Adrenal gland (tissue), 12 donors: Measurements from ENCODE around the gene RNU6-7. TPM values are rescaled to one million over a fixed set of nuclear protein-coding genes. Genes with fewer than 3 reads are reported as not detected.

ENCODE experiments used
- DNase-seq, 7 donors: peaks; one replicate each; pipeline ENCODE4 v3.0.0-alpha.2; 2019 to 2020
- H3K27ac ChIP-seq, 5 donors: fragments of 200-600 bp; sonication (generic) in 4 of 5; 1 replicate in 3 of 5; 2 replicates in 2 of 5; pipeline versions ENCODE4 v1.5.1 to v1.8.0; 2016 to 2020; ENCODE audit warnings: mild to moderate bottlenecking in 1 of 5
- H3K27me3 ChIP-seq: fragments of 200-600 bp; 2 replicates; pipeline ENCODE4 v1.8.0; 2021
- H3K36me3 ChIP-seq, 2 donors: fragments of 200-600 bp; replicated peaks in 1 of 2; 1 replicate in 1 of 2; 2 replicates in 1 of 2; pipeline versions ENCODE4 v1.5.1 to v1.8.0; 2018 to 2022
- H3K4me1 ChIP-seq, 2 donors: fragments of 200-600 bp; replicated peaks in 1 of 2; 1 replicate in 1 of 2; 2 replicates in 1 of 2; pipeline versions ENCODE4 v1.5.1 to v1.8.0; 2018 to 2021
- H3K4me3 ChIP-seq, 4 donors: fragments of 200-600 bp; sonication (generic) in 3 of 4; one replicate each; pipeline ENCODE4 v1.5.1; 2016 to 2018
- H3K9me3 ChIP-seq, 3 donors: fragments of 200-600 bp; sonication (generic) in 1 of 3; replicated peaks in 1 of 3; 1 replicate in 2 of 3; 2 replicates in 1 of 3; pipeline versions ENCODE4 v1.5.1 to v1.8.0; 2016 to 2021
- POLR2A ChIP-seq, 2 donors: fragments of 450-650 bp; IDR thresholded peaks; one replicate each; pipeline ENCODE4 v1.6.1; 2017; ENCODE audit warnings: antibody characterized with exemption in 2 of 2, mild to moderate bottlenecking in 2 of 2, moderate library complexity in 1 of 2
- WGBS, 4 donors: extraction: QIAGEN DNeasy Blood & Tissue Kit in 2 of 4; methylation state at CpG; one replicate each; pipeline versions ENCODE4 v1.1.5 to v1.1.7; 2013 to 2017; 5-methylcytosine and 5-hydroxymethylcytosine counted together
- intact Hi-C, 2 donors: fragments of 100-400 bp; cut with DNase I; formaldehyde crosslinking; loops; one replicate each; pipeline versions ENCODE4 v1.14.1 to v1.15.0; 2022 to 2023
- polyA plus RNA-seq, 3 donors: library from polyadenylated mRNA; stranded (reverse); fragments of 200-250 nt in 2 of 3; fragments of 350-450 nt in 1 of 3; fragmentation: Illumina TruSeq in 1 of 3; extraction: RNeasy Lipid Tissue Mini Kit (QIAGEN cat#74804) in 1 of 3; gene quantifications; one replicate each; pipeline ENCODE4 v1.2.3, GENCODE V29; 2013 to 2014
- total RNA-seq, 9 donors: library from RNA; depleted of rRNA in 4 of 9; stranded (reverse); fragments of >200 nt in 4 of 9; fragments of 120-200 nt in 1 of 9; fragmentation: NEBNext Ultra II Directional in 1 of 9; extraction: Animal tissue kit (Norgen Biotek cat#: 25700) in 1 of 9; gene quantifications; one replicate each; pipeline versions ENCODE4 v1.1.0 to v1.2.4, GENCODE V29; 2013 to 2023
- TF ChIP-seq, protein P1 (sequence below), 6 experiments: fragments of 450-650 bp in 4 of 6; fragments of 200-600 bp in 2 of 6; sonication (generic) in 1 of 6; IDR thresholded peaks; 1 replicate in 5 of 6; 2 replicates in 1 of 6; pipeline versions ENCODE4 v1.5.1 to v1.8.0; 2016 to 2021; ENCODE audit warnings: antibody characterized with exemption in 6 of 6, mild to moderate bottlenecking in 2 of 6, moderate library complexity in 1 of 6
- donor health status: healthy with polysubstance abuse.
- donor health status: Bipolar disorder and iron deficiency.
- donor health status: DM: yes; HTN: yes; CAD: no.
- donor health status: DM: no; HTN: no; CAD: no.
- donor health status: DM: no; HTN: no; CAD: no.
- donor health status: DM: yes; HTN: yes; CAD: no.

The RNU6-7 gene
- total and polyA plus RNA-seq, 12 donors = not detected

- intact Hi-C loops = loop anchor here in 1 of 2 donors (10.0 kb wide), 1 partner anchor 46 kb away; no protein-coding TSS in a partner anchor
- Histone ChIP-seq H3K9me3 (no peaks in the 10 kb centered on the region), H3K4me3 (no peak overlapping the region), H3K36me3 (no peaks in the 10 kb centered on the region), H3K4me1 (peaks cover 0 to 9% of the 10 kb centered on the region in 2 donors), H3K27ac (no peak overlapping the region), H3K27me3 (no peaks in the 10 kb centered on the region)
- 91 to 93% (median 92%) methylated on average over 3 of the region's 3 CpGs for WGBS, 4 donors
- no peak for DNase-seq
- TF ChIP-seq, protein P1, sequence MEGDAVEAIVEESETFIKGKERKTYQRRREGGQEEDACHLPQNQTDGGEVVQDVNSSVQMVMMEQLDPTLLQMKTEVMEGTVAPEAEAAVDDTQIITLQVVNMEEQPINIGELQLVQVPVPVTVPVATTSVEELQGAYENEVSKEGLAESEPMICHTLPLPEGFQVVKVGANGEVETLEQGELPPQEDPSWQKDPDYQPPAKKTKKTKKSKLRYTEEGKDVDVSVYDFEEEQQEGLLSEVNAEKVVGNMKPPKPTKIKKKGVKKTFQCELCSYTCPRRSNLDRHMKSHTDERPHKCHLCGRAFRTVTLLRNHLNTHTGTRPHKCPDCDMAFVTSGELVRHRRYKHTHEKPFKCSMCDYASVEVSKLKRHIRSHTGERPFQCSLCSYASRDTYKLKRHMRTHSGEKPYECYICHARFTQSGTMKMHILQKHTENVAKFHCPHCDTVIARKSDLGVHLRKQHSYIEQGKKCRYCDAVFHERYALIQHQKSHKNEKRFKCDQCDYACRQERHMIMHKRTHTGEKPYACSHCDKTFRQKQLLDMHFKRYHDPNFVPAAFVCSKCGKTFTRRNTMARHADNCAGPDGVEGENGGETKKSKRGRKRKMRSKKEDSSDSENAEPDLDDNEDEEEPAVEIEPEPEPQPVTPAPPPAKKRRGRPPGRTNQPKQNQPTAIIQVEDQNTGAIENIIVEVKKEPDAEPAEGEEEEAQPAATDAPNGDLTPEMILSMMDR (IDR thresholded peaks at IDR 0.05) = no peak
- no peak for TF ChIP-seq POLR2A (IDR thresholded peaks at IDR 0.05)
Observed at GRCh38 chr14:32208490-32208889, 6.6 kb downstream of the RNU6-7 start.

GRCh38 chr14:32209471-32209870 is 7.6 kb downstream of the RNU6-7 start:
- Histone ChIP-seq H3K27me3 (no peaks in the 10 kb centered on the region), H3K4me1 (peaks cover 0 to under 1% of the 10 kb centered on the region in 2 donors), H3K9me3 (no peaks in the 10 kb centered on the region), H3K4me3 (no peak overlapping the region), H3K36me3 (no peaks in the 10 kb centered on the region), H3K27ac (no peak overlapping the region)
- no peak for DNase-seq
- no peak for TF ChIP-seq POLR2A (IDR thresholded peaks at IDR 0.05)
- TF ChIP-seq, protein P1 (IDR thresholded peaks at IDR 0.05) = no peak
- intact Hi-C loops = loop anchor here in 1 of 2 donors (10.0 kb wide), 1 partner anchor 45 kb away; no protein-coding TSS in a partner anchor

GRCh38 chr14:32211068-32211404 is 9.2 kb downstream of the RNU6-7 start:
- no peaks in the 10 kb centered on the region for H3K9me3 ChIP-seq
- H3K27ac ChIP-seq = no peak overlapping the region
- intact Hi-C loops = no loop called here
- TF ChIP-seq, protein P1 (IDR thresholded peaks at IDR 0.05) = no peak
- 92 to 98% (median 97%) methylated on average over 3 of the region's 3 CpGs for WGBS, 4 donors
- no peaks in the 10 kb centered on the region for H3K27me3 ChIP-seq
- no peak for DNase-seq
- H3K36me3 ChIP-seq = no peaks in the 10 kb centered on the region
- H3K4me1 ChIP-seq = no peaks in the 10 kb centered on the region
- no peak overlapping the region for H3K4me3 ChIP-seq

- Histone ChIP-seq H3K27ac (no peak overlapping the region), H3K36me3 (no peaks in the 10 kb centered on the region), H3K9me3 (no peaks in the 10 kb centered on the region), H3K27me3 (no peaks in the 10 kb centered on the region), H3K4me1 (no peaks in the 10 kb centered on the region), H3K4me3 (no peak overlapping the region)
- intact Hi-C loops = no loop called here
- TF ChIP-seq, protein P1 (IDR thresholded peaks at IDR 0.05) = no peak
- no peak for TF ChIP-seq POLR2A (IDR thresholded peaks at IDR 0.05)
- no peak for DNase-seq
Observed at GRCh38 chr14:32212833-32213232, 11.0 kb downstream of the RNU6-7 start.
